ENCODE results near the gene SP9. TPM values are rescaled to one million over a fixed set of nuclear protein-coding genes. Genes with fewer than 3 reads are reported as not detected.
A peak's percentile ranks its signal among the peaks of the same experiment; 100 is the strongest.

SP9 gene
- total and polyA plus RNA-seq, 9 of the 15 experiments (the other 6 are each of a cell fraction or from before 2014, with no cell fraction given), result 0.04 to 0.23 (median 0.11) TPM; not detected in 3

DNA sequence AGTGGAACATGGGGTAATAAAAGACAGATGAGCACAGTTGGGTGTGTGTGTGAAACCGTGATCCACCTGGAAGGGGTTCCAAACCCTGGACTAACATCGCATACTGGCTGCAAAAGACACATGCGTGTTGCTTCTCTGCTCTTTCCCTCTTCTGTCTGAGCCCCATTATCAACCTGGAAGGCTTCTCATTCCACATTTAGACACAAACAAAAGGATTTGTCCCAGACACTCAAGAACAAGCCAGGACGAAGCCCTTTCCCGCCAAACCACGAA, 7.0 kb upstream of the SP9 start:
- Histone ChIP-seq H3K79me2 (ENCODE audit: control insufficient read depth, insufficient read depth, low read length) (no peaks in the 10 kb centered on the region), H3K27ac (ENCODE audit: extremely low read depth, low read depth, low read length) (no peak overlapping the region), H3K27me3 (ENCODE audit: control insufficient read depth in 2 of 2, insufficient read depth in 2 of 2, low read length in 2 of 2) (peaks cover 30 to 37% of the 10 kb centered on the region in 2 experiments), H3K4me1 (replicated peaks in 1 of 2; ENCODE audit: control insufficient read depth in 2 of 2, insufficient read depth in 2 of 2, low read length in 2 of 2) (peaks cover 8 to 24% of the 10 kb centered on the region in 2 experiments; a peak in 3 of 5 replicates), H2AFZ (ENCODE audit: low read depth, low read length) (no peak overlapping the region), H3K4me2 (ENCODE audit: insufficient read depth, low read length) (no peak overlapping the region), H3K9ac (ENCODE audit: insufficient read depth in 1 of 2, low read depth in 2 of 2, low read length in 2 of 2) (no peak overlapping the region), H3K9me3 (replicated peaks; ENCODE audit: control insufficient read depth, insufficient read depth, low read depth, low read length) (no peaks in the 10 kb centered on the region), H4K20me1 (replicated peaks; ENCODE audit: control insufficient read depth, insufficient read depth, low read length) (no peaks in the 10 kb centered on the region), H3K4me3 (no peak overlapping the region), H3K9me1 (ENCODE audit: control insufficient read depth, insufficient read depth, low read length) (no peaks in the 10 kb centered on the region), H3K36me3 (ENCODE audit: control insufficient read depth, insufficient read depth, low read length) (no peaks in the 10 kb centered on the region)
- in situ Hi-C loops (cut with MboI) (loop anchor here (10.0 kb wide), 1 partner anchor 173 kb away; no protein-coding TSS in a partner anchor), intact Hi-C loops (cut with micrococcal nuclease) (no loop called here)
- no TSS peak for BruUV-seq (replicated peaks)
- POLR2A ChIA-PET, result no interaction called here
- DNase-seq (ENCODE audit: extremely low read depth in 1 of 4, low spot score in 3 of 4), result no peak
- no peak for TF ChIP-seq ZNF140 (CRISPR knock-in tag; IDR thresholded peaks at IDR 0.05)
- TF ChIP-seq, protein P1, sequence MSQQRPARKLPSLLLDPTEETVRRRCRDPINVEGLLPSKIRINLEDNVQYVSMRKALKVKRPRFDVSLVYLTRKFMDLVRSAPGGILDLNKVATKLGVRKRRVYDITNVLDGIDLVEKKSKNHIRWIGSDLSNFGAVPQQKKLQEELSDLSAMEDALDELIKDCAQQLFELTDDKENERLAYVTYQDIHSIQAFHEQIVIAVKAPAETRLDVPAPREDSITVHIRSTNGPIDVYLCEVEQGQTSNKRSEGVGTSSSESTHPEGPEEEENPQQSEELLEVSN (IDR thresholded peaks at IDR 0.05; ENCODE audit: borderline replicate concordance in 1 of 2, extremely low read depth in 1 of 2, insufficient read depth in 1 of 2, insufficient read length in 1 of 2, low read depth in 1 of 2, low read length in 1 of 2, poor library complexity in 1 of 2, severe bottlenecking in 1 of 2), result peak in 1 of 2 experiments; percentile 62
- CTCF ChIA-PET (ENCODE audit: low intra/inter-chr PET ratio), result no interaction called here
- WGBS (ENCODE audit: insufficient coverage, low coverage, missing lambda C conversion rate), result 45% methylated on average over 5 of the region's 6 CpGs
- ATAC-seq, result no peak
- no peak for FAIRE-seq
